Measurements from ENCODE around the gene SCFD2.
"Not testable (repeated sequence)": the region's sequence is repeated elsewhere in the genome, so short reads cannot be mapped to it uniquely, and the experiment has no call there.

SCFD2 gene

GRCh38 chr4:52846502-52846901, 519.4 kb downstream of the SCFD2 start:
- in situ Hi-C loops (cut with MboI; ENCODE audit: low sequenced_read_pairs): no loop called here

GRCh38 chr4:52844596-52844995, 521.3 kb downstream of the SCFD2 start:
- in situ Hi-C loops (cut with MboI; ENCODE audit: low sequenced_read_pairs): no loop called here

GRCh38 chr4:52843958-52844357, 521.9 kb downstream of the SCFD2 start:
- in situ Hi-C loops (cut with MboI; ENCODE audit: low sequenced_read_pairs): no loop called here

GRCh38 chr4:52843351-52843750, 522.5 kb downstream of the SCFD2 start:
- in situ Hi-C loops (cut with MboI; ENCODE audit: low sequenced_read_pairs): no loop called here

GRCh38 chr4:52842792-52843191, 523.1 kb downstream of the SCFD2 start:
- in situ Hi-C loops (cut with MboI; ENCODE audit: low sequenced_read_pairs): no loop called here

- in situ Hi-C loops (cut with MboI; ENCODE audit: low sequenced_read_pairs): no loop called here
Measured at GRCh38 chr4:52841682-52842456, 524.0 kb downstream of the SCFD2 start.

- in situ Hi-C loops (cut with MboI; ENCODE audit: low sequenced_read_pairs): no loop called here
Measured at GRCh38 chr4:52840531-52841370, 525.1 kb downstream of the SCFD2 start.

- in situ Hi-C loops (cut with MboI; ENCODE audit: low sequenced_read_pairs): no loop called here
Measured at GRCh38 chr4:52838729-52839586, 526.9 kb downstream of the SCFD2 start.

GRCh38 chr4:52837716-52838558, 527.9 kb downstream of the SCFD2 start:
- in situ Hi-C loops (cut with MboI; ENCODE audit: low sequenced_read_pairs): no loop called here

GRCh38 chr4:52836678-52837077, 529.2 kb downstream of the SCFD2 start:
- in situ Hi-C loops (cut with MboI; ENCODE audit: low sequenced_read_pairs): no loop called here

GRCh38 chr4:52836120-52836519, 529.7 kb downstream of the SCFD2 start:
- in situ Hi-C loops (cut with MboI; ENCODE audit: low sequenced_read_pairs): no loop called here

- in situ Hi-C loops (cut with MboI; ENCODE audit: low sequenced_read_pairs): not testable (repeated sequence)
Measured at GRCh38 chr4:52834641-52835456, 531.0 kb downstream of the SCFD2 start.

- in situ Hi-C loops (cut with MboI; ENCODE audit: low sequenced_read_pairs): no loop called here
Measured at GRCh38 chr4:52833941-52834525, 531.8 kb downstream of the SCFD2 start.

- in situ Hi-C loops (cut with MboI; ENCODE audit: low sequenced_read_pairs): no loop called here
Measured at GRCh38 chr4:52825460-52826090, 540.3 kb downstream of the SCFD2 start.

GRCh38 chr4:52824603-52825459, 541.0 kb downstream of the SCFD2 start:
- in situ Hi-C loops (cut with MboI; ENCODE audit: low sequenced_read_pairs): no loop called here

GRCh38 chr4:52824270-52824602, 541.6 kb downstream of the SCFD2 start:
- in situ Hi-C loops (cut with MboI; ENCODE audit: low sequenced_read_pairs): no loop called here

GRCh38 chr4:52823702-52824092, 542.2 kb downstream of the SCFD2 start:
- in situ Hi-C loops (cut with MboI; ENCODE audit: low sequenced_read_pairs): no loop called here
